TTC549 (cell line): ENCODE data around the gene MBD3L2B.

Source experiments
- FAIRE-seq: peaks from 2 replicates; lab custom pipeline; 2012; peaks lifted over from hg19 to GRCh38; lab: Jason Lieb, UNC

MBD3L2B gene

DNA sequence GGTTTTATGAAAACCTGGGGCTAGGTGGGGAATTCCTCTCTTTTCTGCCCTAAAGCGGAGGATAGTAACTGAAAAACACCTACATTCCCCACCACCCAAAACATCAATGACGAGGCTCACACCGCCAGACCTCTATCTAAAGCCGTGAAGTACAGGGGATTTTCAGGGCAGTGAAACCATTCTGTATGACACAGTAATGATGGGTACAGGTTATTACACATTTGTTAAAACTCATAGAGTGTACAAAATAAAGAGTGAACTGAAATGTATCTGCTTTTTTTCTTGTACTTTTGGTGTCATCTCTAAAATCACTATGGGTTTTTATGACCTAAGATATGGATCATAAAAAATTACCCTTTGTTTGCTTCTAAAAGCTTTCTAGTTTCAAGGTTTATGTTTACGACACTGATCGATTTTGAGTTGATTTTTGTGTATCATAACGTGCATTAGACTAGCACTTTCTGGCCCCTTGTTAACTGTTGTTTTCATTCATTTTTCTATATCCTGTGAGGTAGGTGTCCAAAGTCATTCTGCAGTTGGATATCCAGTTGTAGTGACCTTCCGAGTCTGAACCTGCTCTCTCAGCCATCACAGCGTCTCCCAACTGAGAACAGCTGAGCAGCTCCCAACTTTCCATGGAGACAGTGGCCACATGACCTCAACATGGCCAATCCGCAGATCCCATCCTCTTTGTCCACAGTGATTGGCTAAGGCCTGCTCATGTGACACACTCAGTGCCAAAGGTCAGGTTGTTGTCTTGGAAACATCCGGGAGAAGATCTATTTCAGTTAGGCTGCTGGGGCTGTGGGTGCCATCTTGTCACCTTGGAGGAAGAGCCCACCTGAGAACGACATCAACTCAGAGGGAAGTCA, 10.3 kb downstream of the MBD3L2B start:
- no peak for FAIRE-seq

DNA sequence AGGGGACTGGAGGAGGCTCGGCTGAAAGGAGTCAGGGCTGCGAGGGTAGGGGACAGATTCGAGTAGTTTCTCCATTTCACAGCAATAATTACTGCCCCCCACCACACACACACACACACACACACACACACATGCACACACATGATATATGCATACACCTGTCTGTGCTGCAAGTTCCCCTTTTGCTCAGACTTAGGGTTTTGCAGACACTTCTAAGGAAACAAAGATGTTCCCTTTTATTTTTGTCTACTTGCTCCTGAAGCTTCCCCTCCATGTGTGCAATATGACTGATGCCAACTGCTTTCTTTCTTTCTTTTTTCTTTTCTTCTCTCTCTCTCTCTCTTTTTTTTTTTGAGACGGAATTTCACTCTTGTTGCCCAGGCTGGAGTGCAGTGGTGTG, 13.4 kb downstream of the MBD3L2B start:
- no peak for FAIRE-seq

DNA sequence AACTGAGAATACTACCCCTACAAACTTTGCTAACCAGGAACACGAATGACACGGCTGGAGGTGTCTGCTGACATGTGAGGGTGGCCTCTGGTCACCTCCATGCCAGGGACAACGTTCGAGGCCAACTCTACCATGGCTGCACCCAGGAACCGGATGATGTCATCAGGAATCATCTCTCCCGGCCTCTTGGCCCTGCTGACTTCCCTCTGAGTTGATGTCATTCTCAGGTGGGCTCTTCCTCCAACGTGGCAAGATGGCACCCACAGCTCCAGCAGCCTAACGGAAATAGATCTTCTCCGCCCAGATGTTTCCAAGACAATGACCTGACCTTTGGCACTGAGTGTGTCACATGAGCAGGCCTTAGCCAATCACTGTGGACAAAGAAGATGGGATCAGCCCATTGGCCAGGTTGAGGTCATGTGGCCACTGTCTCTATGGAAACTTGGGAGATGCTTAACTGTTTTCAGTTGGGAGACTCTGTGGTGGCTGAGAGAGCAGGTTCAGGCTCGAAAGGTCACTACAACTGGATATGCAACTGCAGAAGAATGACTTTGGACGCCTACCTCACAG, 15.0 kb downstream of the MBD3L2B start:
- FAIRE-seq, result no peak

DNA sequence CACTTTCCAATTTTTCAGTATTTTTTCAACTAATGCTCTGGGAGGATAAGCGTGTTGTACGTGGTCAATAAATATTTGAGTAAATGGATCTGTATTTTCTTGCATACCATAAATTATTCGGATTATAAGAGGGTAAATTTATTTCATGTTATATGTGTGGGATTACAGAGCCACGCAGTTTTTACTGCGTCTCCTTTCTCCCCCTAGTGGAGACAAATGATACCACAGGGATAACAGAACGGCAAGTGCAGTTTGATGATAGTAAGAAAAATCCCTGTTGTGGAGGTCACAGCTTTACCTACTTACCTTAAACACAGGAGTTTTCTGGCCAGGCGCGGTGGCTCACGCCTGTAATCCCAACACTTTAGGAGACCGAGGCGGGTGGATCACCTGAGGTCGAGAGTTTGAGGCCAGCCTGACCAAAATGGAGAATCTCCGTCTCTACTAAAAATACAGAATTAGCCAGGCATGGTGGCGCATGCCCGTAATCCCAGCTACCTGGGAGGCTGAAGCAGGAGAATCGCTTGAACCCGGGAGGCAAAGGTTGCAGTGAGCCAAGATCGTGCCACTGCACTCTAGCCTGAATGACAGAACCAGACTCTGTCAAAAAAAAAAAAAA, 16.8 kb downstream of the MBD3L2B start:
- FAIRE-seq, result no peak

DNA sequence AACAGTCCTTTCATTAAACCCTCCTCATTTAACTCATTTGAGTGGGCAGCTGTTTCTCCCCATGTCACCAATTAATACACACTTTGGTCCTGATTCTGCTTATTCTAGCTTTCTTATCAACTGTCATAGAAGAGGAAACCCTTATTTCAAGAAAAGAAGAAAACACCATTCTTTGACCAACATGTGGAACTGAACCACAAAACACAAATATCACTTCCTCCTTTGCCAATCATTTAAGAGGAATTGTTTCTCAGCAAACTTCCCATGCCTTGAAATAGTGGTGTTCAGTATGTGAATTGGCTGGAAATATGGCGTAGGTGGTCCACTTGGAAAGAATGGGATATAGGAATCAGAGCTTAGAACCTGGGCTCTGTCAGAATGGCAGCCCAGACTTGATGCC, 20.4 kb downstream of the MBD3L2B start:
- FAIRE-seq, result no peak

DNA sequence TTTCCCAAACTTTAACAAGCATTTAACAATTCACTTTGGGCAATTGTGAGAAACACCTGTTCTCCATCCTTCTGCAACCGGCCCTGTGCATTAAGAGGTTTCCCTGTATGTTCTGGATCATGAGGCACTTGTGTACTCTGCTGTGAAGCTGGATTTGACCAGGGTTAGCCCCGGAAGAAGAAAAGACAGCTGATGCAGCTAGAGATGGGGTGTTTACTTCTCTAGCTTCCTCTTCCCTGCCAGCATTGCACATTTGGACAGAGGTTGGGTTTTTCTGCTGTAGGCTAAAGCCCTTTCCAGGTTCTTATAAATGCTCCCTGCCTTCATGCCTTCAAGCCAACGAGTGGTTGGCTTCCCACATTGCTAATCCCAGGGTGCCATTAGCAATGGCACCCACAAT, 20.9 kb downstream of the MBD3L2B start:
- FAIRE-seq, result no peak

DNA sequence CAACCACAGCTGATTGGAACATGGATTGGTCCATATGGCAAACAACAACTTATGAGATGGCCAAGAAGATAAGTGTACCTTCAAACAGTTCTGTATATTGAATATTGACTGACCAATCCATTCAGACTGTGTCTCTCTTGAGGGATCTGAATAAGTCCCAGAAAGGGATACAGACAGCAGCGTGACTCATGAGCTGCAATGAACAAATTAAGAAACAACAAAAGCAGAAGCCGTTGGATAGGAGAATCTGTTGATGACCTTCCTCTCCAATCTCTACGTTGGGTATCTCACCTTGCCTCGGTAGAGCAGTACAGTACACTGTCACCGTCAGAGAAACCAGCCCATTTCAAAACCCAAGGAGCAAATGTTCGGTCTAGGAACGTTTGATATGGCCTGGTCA, 21.3 kb downstream of the MBD3L2B start:
- no peak for FAIRE-seq

DNA sequence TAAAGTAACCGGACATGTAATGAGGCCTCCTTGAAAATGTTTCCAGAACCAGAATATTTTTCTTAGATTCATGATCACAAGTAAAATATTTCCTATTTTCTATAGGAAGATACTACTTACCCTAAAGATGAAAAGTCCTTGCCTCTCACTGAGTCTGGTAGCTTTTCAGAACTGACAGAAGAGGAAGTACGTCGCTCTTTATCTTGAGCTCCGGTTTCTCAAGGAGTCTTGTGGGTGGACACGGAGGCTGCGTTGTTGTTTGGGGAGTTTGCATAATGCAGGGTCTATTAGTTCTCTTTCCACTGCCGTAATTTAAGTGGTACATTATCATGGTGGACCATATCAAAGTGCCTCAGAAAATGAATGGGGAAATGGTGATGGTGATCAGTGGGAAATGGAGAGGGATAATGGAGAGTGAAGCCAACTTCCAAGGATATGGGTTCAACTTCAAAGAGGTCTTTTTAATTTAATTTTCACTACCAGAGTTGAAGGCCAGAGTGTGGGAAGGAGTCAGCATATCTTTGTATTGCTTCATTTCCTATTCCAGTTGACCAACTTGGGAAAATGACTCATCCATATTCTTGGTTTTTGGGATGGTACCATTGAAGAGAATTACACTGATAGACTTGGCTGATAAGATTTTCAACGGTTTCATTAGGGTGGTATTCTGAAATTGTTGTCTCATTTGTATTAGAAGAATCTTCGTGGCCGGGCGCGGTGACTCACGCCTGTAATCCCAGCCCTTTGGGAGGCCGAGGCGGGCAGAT, 23.4 kb downstream of the MBD3L2B start:
- FAIRE-seq, result no peak

DNA sequence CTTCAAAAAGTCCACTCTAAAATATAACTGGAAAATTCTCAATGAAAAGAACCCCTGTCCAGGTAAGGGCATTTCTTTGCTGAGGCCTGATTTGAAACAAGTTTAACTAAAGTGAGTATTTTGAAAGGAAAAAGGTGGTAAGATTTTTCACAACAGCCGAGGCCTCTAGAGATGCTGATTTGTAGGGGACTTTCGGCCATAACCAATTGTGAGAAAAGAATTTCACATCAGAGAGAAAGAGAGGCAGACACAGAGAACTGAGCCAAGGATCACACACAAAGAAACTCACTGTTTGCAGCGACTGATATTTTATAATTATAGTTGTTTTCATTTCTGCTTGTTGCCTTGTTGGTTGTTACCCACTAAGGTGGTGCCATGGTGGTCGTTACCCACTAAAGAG, 24.4 kb downstream of the MBD3L2B start:
- FAIRE-seq, result no peak

DNA sequence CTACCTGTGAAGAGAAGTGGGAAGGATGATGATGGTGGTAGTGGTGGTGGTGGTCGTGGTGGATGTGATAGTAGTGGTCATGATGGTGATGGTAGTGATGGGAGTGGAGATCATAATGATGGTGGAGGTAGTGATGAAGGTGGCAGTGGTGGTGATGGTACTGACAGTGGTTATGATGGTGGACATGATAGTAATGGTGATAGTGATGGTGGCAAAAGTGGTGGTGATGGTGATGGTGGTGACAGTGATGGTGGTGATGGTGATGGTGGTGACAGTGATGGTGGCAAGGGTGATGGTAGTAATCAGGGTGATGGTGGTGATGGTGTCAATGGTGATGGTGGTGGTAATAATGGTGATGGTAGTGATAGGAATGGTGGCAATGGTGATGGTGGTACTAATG, 26.2 kb downstream of the MBD3L2B start:
- FAIRE-seq, result no peak

DNA sequence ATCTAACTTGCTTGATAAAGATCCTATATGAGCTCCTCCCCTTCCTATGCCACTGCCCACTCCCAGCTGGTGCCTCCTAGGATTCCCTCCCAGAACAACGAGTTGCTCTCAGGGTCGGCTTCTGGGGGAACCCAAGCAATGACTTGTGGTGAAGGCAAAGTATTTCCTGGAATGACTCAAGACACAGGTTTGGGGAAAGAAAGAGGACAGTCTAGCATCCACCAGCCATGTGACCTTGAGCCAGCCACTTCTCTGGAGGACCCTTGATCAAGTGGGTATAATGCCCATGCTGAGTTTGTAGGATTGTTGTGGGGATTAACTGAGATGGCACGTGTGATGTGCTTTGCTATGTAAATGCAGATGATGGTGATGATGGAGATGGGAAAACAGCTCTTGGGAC, 33.0 kb downstream of the MBD3L2B start:
- no peak for FAIRE-seq

DNA sequence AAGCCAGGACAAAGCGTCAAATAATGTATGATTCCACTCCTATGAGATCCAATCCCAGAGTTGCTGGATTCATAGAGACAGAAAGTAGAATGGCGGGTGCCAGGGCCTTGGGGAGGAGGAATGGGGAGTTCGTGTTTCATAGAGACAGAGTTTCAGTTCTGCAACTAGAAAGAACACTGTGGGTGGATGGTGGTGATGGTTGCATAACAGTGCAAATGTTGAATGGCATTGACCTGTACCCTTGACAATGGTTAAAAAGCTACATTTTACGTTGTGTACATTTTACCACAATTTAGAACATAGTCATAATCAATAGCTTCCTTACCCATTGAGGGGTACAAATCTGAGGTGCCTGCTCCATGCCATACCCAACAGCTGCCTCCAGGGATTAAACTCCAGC, 33.4 kb downstream of the MBD3L2B start:
- FAIRE-seq, result no peak

DNA sequence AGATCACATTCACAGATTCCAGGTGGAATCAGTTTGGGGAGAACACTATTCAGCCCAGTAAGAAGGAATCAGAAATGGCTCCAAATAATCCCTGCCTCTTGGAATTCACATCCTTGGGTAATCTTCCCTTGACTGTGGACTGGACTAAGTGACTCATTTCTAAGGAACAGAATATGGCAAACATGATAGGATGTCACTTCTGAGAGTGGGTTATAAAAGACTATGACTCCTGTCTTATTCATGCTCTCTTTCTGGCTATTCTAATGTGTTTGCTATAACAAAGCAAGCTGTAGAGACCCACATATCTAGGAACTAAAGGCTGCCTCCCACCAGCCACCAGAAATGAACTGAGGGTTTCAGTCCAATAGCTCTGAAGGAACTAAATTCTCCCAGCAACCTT, 37.8 kb downstream of the MBD3L2B start:
- FAIRE-seq, result no peak

DNA sequence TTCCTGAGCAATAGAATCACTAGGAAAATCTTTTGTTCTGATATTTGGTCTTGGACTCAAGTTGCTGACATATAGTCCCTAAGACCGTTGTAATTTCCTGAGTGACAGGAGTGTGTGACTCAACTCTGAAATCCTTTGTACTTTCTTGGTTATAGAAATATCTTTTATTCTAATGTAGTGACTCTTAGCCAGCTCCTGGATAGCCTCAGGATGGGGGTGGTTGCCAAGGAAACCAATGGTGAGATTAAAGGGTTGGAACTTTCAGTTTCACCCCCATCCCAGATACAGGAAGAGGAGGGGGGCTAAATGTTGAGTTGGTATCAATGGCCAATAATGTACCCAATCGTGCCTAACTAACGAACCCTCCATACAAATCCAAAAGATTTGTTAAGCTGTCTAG, 41.8 kb downstream of the MBD3L2B start:
- FAIRE-seq, result no peak

DNA sequence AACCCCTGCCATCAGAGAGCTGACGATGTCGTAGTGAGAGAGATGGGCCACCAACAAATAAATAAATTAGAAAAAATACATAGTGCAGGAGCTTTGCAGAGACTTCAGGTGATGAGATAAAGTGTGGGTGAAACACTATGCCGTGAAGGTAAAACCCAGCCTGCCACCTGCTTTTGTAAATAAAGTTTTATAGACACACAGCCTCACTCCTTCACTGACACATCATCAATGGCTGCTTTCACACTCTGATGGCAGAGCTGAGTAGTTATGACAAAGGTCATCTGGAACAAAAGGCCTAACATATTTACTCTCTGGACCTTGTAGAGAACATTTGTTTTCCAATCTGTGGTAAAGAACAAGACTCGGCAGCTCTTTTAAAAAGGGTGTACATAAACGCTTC, 45.0 kb downstream of the MBD3L2B start:
- no peak for FAIRE-seq

DNA sequence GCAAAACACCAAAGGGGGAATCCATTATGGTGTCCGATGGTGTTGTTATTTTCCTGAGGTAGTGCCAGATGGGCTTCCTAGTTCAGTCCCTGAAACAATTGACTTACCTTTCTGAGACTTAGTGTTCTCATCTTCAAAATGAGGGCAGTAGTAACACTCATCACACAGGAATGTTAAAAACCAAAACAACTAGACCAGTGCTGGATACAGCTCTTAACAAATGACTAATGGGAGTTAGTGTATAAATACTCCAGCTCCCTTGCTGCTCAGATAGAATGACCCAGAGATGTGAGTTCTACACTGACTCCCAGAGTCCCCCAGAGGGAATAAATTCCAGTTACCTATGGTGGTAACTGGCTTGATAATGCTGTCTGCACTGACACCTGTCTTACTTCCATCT, 49.9 kb downstream of the MBD3L2B start:
- FAIRE-seq, result no peak

DNA sequence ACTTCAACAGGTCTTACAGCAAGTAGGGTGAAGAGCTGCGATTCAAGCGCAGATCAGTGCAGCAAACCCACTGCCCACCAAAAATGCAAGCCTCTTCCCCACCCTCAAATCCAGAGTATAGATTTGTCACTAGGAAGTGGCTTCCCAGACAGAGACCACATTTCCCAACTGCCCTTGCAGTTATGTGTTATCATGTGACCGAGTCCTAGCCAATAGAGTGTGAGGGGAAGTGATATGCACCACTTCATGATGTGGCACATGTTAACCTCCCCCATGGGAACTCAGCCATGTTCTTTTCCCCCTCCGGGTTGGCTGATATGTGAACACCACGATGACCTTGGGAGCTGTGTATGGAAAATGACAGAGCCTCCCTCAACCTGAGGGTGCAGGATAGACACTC, 50.8 kb downstream of the MBD3L2B start:
- FAIRE-seq, result no peak

DNA sequence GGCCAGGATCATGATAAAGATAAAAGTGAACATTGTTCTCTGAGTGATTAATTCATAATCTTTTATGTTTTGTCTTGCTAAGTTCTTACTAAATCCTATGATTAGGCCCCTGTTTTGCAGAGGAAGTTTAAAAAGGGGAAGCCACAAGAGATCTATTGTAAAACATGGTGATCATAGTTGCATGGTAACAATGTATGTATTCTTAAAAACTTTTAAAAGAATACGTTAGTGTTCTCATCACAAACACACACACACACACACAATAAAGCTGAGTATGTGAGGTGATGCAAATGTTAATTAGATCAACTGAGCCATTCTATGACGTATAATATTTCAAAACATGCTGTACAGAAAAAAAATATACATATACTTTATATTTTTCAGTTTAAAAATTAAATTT, 51.2 kb downstream of the MBD3L2B start:
- no peak for FAIRE-seq

DNA sequence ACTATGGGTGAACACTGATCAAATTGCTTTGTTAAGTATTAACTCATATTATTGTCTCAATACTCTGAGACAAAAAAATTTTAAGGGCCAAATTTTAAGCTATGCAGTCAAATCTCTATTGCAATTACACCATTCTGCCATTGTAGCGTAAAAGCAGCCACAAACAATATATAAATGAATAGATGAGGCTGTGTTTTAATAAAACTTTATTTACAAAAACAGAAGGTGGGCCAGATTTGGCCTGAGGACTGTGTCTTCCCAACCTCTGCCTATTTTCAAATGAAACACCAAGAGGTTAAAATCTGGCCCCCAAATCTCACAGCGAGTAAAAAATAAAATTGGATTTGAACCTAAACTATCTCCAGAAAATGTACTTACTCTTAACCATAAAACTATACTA, 51.7 kb downstream of the MBD3L2B start:
- FAIRE-seq, result no peak
